Measurements from ENCODE around the gene VWF. TPM values are rescaled to one million over a fixed set of nuclear protein-coding genes. Genes with fewer than 3 reads are reported as not detected.

The VWF gene
- total and polyA plus RNA-seq, 2 of the 13 experiments (the other 11 are each of a cell fraction or from before 2014, with no cell fraction given), result 0.20 to 0.25 TPM

GRCh38 chr12:6099316-6099715, 25.2 kb downstream of the VWF start:
- no peaks in the 10 kb centered on the region for H3K9me3 ChIP-seq (ENCODE audit: low read length)
- H3K9ac ChIP-seq (ENCODE audit: insufficient read depth, low read depth, low read length), result no peak overlapping the region
- H4K20me1 ChIP-seq (ENCODE audit: insufficient read depth, low read length), result no peaks in the 10 kb centered on the region
- H3K4me1 ChIP-seq (ENCODE audit: insufficient read depth, low read length), result no peaks in the 10 kb centered on the region
- no peaks in the 10 kb centered on the region for H3K36me3 ChIP-seq (replicated peaks in 1 of 2; ENCODE audit: control insufficient read depth in 1 of 2, insufficient read depth in 2 of 2, low read length in 2 of 2)
- intact Hi-C loops (cut with micrococcal nuclease; ENCODE audit: unreplicated experiment), result no loop called here
- WGBS (ENCODE audit: low lambda C conversion rate), result 0% methylated on average over 2 of the region's 2 CpGs
- DNase-seq (ENCODE audit: low spot score) (no peak), ATAC-seq (no peak), FAIRE-seq (no peak)
- no peaks in the 10 kb centered on the region for H3K79me2 ChIP-seq (ENCODE audit: insufficient read depth, low read length)
- H3K4me2 ChIP-seq (ENCODE audit: low read depth, low read length), result no peak overlapping the region
- no peak overlapping the region for H2AFZ ChIP-seq (ENCODE audit: low read length)
- H3K27ac ChIP-seq (ENCODE audit: extremely low read length, insufficient read depth, low read length), result no peak overlapping the region
- CTCF ChIA-PET (ENCODE audit: low intra/inter-chr PET ratio, low total read pairs), result no interaction called here
- TF ChIP-seq ZNF224 (CRISPR knock-in tag; IDR thresholded peaks at IDR 0.05) (no peak), ZNF317 (CRISPR knock-in tag; IDR thresholded peaks at IDR 0.05) (no peak), NCOA2 (CRISPR knock-in tag; IDR thresholded peaks at IDR 0.05) (no peak), RXRB (CRISPR knock-in tag; IDR thresholded peaks at IDR 0.05; ENCODE audit: borderline replicate concordance) (no peak), ZIK1 (CRISPR knock-in tag; IDR thresholded peaks at IDR 0.05; ENCODE audit: borderline replicate concordance, low read depth) (no peak), ZBTB3 (CRISPR knock-in tag; IDR thresholded peaks at IDR 0.05; ENCODE audit: borderline replicate concordance, low read depth) (no peak), CBX5 (CRISPR knock-in tag; IDR thresholded peaks at IDR 0.05; ENCODE audit: borderline replicate concordance) (no peak), THYN1 (CRISPR knock-in tag; IDR thresholded peaks at IDR 0.05; ENCODE audit: borderline replicate concordance, low read depth) (no peak), RAD51 (IDR thresholded peaks at IDR 0.05; ENCODE audit: borderline replicate concordance) (no peak), ZNF83 (CRISPR knock-in tag; IDR thresholded peaks at IDR 0.05; ENCODE audit: borderline replicate concordance) (no peak)
- TF ChIP-seq, protein P1, sequence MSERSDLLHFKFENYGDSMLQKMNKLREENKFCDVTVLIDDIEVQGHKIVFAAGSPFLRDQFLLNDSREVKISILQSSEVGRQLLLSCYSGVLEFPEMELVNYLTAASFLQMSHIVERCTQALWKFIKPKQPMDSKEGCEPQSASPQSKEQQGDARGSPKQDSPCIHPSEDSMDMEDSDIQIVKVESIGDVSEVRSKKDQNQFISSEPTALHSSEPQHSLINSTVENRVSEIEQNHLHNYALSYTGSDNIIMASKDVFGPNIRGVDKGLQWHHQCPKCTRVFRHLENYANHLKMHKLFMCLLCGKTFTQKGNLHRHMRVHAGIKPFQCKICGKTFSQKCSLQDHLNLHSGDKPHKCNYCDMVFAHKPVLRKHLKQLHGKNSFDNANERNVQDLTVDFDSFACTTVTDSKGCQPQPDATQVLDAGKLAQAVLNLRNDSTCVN (CRISPR knock-in tag; IDR thresholded peaks at IDR 0.05; ENCODE audit: borderline replicate concordance), result no peak
- POLR2A ChIA-PET, result no interaction called here
- in situ Hi-C loops (cut with HindIII; ENCODE audit: extremely low pct_ligation_motif_present, low pct_unique_long_range_greater_than_20kb), result no loop called here
- no peak overlapping the region for H3K4me3 ChIP-seq (replicated peaks in 1 of 3; ENCODE audit: insufficient read depth in 1 of 3, low read depth in 2 of 3, low read length in 3 of 3)
- BruUV-seq (replicated peaks), result no TSS peak
- H3K27me3 ChIP-seq (ENCODE audit: control insufficient read depth in 1 of 2, insufficient read depth in 2 of 2, low read length in 2 of 2), result no peaks in the 10 kb centered on the region

All from HepG2 (cell line).